Neural crest cell (in vitro differentiated cells): ENCODE measurements around the gene LIN52. TPM values are rescaled to one million over a fixed set of nuclear protein-coding genes. Genes with fewer than 3 reads are reported as not detected.

Experiments used
- DNase-seq: peaks from one replicate; pipeline ENCODE4 v3.0.0; 2021; ENCODE audit warnings: low read depth, mixed read lengths, low spot score
- H3K27ac Mint-ChIP-seq: one replicate; pipeline ENCODE4 v1.8.0; 2021; ENCODE audit warnings: mild to moderate bottlenecking, mixed read lengths; ENCODE audit not compliant: unreplicated experiment
- H3K27me3 Mint-ChIP-seq: 2 replicates; pipeline ENCODE4 v1.8.0; 2021; ENCODE audit warnings: low read depth, mild to moderate bottlenecking, mixed read lengths
- H3K36me3 Mint-ChIP-seq: 2 replicates; pipeline ENCODE4 v1.8.0; 2021; ENCODE audit warnings: low read depth, mild to moderate bottlenecking, mixed read lengths
- H3K4me1 Mint-ChIP-seq: 2 replicates; pipeline ENCODE4 v1.8.0; 2021; ENCODE audit warnings: mixed read lengths
- H3K4me3 Mint-ChIP-seq: one replicate; pipeline ENCODE4 v1.8.0; 2021; ENCODE audit warnings: mild to moderate bottlenecking, mixed read lengths
- H3K9me3 Mint-ChIP-seq: 2 replicates; pipeline ENCODE4 v1.8.0; 2021; ENCODE audit warnings: mixed read lengths
- total RNA-seq: library from RNA; stranded (reverse); gene quantifications from 2 replicates; pipeline ENCODE4 v1.2.1, GENCODE V29; 2021
- TF ChIP-seq, protein P1 (sequence below): fragments of 200-600 bp; sonication (generic); conservative IDR thresholded peaks from 2 replicates; pipeline ENCODE4 v1.5.0; 2021; ENCODE audit warnings: antibody characterized with exemption, mild to moderate bottlenecking

Gene LIN52
- total RNA-seq, 1 donor from 2014 or later: 22.4 TPM

DNA sequence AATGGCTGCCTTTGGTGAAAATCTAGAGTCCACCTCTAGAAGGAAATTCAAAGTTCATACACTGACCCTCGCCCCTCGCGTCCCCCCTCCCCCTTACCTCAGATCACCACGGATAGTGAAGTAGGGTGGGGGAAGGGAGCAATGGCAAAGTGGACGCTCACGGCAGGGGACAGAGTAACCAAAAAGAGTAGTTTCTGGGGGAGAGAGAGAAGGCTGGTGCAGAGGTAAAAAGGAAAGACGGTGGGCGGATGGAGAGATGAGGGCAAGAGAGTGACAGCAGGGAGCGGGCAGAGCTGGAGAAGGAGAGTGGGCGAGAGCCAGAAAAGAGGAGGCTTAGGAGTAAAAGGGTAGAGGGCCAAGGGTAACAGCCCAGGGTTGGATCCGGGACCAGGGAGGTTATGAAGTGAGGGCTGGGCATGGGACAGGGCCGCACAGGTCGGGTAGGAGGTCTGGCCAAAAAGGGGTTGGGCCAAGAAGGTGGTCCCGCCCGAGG, 926 bp upstream of the LIN52 start:
- Mint-ChIP-seq H3K4me3 (peak overlapping the region; percentile 99), H3K27ac (peak overlapping the region; percentile 93), H3K9me3 (no peaks in the 10 kb centered on the region), H3K4me1 (peaks cover 32% of the 10 kb centered on the region), H3K36me3 (no peaks in the 10 kb centered on the region), H3K27me3 (no peaks in the 10 kb centered on the region)
- DNase-seq: no peak
- TF ChIP-seq, protein P1, sequence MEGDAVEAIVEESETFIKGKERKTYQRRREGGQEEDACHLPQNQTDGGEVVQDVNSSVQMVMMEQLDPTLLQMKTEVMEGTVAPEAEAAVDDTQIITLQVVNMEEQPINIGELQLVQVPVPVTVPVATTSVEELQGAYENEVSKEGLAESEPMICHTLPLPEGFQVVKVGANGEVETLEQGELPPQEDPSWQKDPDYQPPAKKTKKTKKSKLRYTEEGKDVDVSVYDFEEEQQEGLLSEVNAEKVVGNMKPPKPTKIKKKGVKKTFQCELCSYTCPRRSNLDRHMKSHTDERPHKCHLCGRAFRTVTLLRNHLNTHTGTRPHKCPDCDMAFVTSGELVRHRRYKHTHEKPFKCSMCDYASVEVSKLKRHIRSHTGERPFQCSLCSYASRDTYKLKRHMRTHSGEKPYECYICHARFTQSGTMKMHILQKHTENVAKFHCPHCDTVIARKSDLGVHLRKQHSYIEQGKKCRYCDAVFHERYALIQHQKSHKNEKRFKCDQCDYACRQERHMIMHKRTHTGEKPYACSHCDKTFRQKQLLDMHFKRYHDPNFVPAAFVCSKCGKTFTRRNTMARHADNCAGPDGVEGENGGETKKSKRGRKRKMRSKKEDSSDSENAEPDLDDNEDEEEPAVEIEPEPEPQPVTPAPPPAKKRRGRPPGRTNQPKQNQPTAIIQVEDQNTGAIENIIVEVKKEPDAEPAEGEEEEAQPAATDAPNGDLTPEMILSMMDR: no peak

DNA sequence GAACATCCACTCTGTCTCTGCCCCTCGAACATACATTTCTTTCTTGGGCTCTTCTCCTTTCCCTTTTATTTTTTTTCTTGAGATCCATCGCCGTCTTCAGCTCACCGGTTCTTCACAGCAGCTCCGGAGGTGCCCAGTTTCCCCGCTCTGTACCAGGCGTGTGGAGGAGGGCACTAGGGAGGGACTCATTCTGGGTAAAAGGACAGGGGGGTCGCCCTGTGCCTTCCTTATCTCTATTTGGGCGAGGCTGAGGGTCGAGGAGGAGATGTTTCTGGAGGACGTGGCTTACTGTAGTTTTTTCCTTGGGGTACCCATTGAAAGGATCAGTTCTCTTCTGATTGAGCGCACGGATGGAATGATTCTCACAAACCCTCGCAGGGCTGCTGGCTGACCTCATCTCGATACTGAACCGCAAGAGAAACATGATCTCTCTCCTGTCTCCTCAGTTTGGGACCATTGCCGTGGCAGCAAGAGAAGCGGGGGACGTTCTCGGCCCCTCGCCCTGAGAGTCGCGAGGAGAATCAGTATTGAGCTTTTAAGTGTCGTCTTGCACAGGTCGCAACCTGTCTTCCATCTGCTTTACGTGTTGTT, 386 bp downstream of the LIN52 start:
- DNase-seq: no peak
- H3K4me1 Mint-ChIP-seq: peaks cover 32% of the 10 kb centered on the region
- H3K4me3 Mint-ChIP-seq: peak overlapping the region; percentile 99
- peak overlapping the region; percentile 100 for H3K27ac Mint-ChIP-seq
- H3K36me3 Mint-ChIP-seq: no peaks in the 10 kb centered on the region
- TF ChIP-seq, protein P1: no peak
- no peaks in the 10 kb centered on the region for H3K27me3 Mint-ChIP-seq
- H3K9me3 Mint-ChIP-seq: no peaks in the 10 kb centered on the region

DNA sequence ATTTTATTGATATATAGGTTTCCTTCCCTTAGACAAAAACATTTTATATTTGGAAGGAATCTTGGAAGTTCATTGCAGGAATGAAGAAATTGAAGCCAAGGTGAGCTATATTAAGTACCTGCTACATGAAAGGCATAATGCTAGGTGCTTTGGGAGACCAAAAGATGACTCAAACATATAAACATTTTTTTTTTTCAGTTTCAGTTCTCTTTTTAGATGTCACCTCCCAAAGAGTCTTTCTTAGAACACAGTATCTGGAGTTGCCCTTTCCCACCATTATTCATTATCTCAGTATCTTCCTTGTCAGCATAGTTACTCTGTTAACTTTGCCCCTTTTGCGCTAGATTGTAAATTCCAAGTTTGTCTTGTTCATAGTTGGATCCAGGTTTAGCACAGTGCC, 1.1 kb downstream of the LIN52 start:
- TF ChIP-seq, protein P1: no peak

DNA sequence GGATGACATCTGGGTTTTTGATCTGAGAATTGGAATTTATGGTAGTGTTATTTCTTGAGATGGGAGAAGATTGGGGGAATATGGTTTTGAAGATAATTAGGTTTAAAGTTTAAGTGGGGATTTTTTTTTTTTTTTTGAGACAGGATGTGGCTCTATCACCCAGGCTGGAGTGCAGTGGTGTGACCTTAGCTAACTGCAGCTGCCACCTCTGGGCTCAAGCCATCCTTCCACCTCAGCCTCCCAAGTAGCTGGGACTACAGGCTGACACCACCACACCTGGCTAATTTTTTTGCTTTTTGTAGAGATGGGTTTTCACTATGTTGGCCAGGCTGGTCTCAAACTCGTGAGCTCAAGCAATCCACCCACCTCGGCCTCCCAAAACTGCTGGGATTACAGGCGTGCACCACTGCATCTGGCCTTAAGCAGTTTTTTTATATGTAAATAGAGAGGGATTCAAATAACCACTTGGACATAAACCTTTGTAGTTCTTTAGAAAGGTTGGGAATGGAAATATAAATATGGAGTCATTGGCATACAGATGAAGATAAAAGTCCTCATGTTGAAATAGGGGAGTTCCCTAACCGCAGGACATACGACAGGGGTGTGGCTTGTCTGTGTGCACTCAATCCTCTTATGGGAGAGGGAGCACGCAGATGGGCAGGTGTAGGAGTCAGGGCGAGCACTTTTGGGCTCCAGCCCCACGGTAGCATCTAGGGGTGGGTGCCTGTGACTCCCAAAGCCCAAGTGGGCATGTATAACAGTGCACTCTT, 4.7 kb downstream of the LIN52 start:
- TF ChIP-seq, protein P1: no peak
- H3K4me1 Mint-ChIP-seq: peaks cover 15% of the 10 kb centered on the region

More for the DNA sequence above, 1.1 kb downstream of the LIN52 start:
- peaks cover 32% of the 10 kb centered on the region for H3K4me1 Mint-ChIP-seq
- DNase-seq: no peak
- H3K4me3 Mint-ChIP-seq: peak overlapping the region; percentile 99
- peak overlapping the region; percentile 63 for H3K27ac Mint-ChIP-seq
- H3K27me3 Mint-ChIP-seq: no peaks in the 10 kb centered on the region
- H3K36me3 Mint-ChIP-seq: no peaks in the 10 kb centered on the region
- no peaks in the 10 kb centered on the region for H3K9me3 Mint-ChIP-seq

DNA sequence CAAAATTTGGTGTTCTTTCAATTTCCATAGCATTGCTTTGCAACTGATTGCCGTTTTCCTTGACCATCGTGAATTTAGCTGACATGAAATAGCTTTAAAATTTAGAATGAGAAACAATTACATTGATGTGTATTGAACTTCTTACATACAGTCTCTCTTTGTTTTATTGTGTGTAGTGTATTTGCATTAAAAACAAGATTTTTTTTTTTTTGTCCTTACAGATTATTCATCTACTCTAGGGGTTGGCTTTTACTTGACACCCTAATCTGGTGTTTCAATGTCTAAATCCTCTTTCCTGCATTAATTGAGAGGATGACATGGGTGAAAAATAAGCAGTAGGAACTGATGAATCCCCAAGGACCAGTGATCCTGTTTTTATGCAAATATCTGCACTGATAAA, 20.6 kb downstream of the LIN52 start:
- Mint-ChIP-seq H3K9me3 (no peaks in the 10 kb centered on the region), H3K27me3 (no peaks in the 10 kb centered on the region), H3K27ac (no peak overlapping the region), H3K4me3 (no peak overlapping the region), H3K4me1 (no peaks in the 10 kb centered on the region), H3K36me3 (peaks cover 3% of the 10 kb centered on the region)
- no peak for DNase-seq
- TF ChIP-seq, protein P1: no peak

More for the DNA sequence above, 4.7 kb downstream of the LIN52 start:
- no peak overlapping the region for H3K4me3 Mint-ChIP-seq
- DNase-seq: no peak
- H3K9me3 Mint-ChIP-seq: no peaks in the 10 kb centered on the region
- no peak overlapping the region for H3K27ac Mint-ChIP-seq
- no peaks in the 10 kb centered on the region for H3K36me3 Mint-ChIP-seq
- no peaks in the 10 kb centered on the region for H3K27me3 Mint-ChIP-seq
